ENCODE measurements around the gene EFNA1.

GRCh38 chr1:155170101-155170785 is 42.6 kb downstream of the EFNA1 start:
- TF ChIP-seq, protein P1, sequence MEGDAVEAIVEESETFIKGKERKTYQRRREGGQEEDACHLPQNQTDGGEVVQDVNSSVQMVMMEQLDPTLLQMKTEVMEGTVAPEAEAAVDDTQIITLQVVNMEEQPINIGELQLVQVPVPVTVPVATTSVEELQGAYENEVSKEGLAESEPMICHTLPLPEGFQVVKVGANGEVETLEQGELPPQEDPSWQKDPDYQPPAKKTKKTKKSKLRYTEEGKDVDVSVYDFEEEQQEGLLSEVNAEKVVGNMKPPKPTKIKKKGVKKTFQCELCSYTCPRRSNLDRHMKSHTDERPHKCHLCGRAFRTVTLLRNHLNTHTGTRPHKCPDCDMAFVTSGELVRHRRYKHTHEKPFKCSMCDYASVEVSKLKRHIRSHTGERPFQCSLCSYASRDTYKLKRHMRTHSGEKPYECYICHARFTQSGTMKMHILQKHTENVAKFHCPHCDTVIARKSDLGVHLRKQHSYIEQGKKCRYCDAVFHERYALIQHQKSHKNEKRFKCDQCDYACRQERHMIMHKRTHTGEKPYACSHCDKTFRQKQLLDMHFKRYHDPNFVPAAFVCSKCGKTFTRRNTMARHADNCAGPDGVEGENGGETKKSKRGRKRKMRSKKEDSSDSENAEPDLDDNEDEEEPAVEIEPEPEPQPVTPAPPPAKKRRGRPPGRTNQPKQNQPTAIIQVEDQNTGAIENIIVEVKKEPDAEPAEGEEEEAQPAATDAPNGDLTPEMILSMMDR (IDR thresholded peaks at IDR 0.05) = no peak
- TF ChIP-seq EP300 (IDR thresholded peaks at IDR 0.05) (no peak), POLR2AphosphoS5 (IDR thresholded peaks at IDR 0.05) (no peak), POLR2A (IDR thresholded peaks at IDR 0.05) (no peak)

All from sigmoid colon (tissue), 4 donors.